Transverse colon (tissue), 4 donors: ENCODE results near the gene PALLD. TPM values are rescaled to one million over a fixed set of nuclear protein-coding genes. Genes with fewer than 3 reads are reported as not detected.
"Not testable (repeated sequence)": the region's sequence is repeated elsewhere in the genome, so short reads cannot be mapped to it uniquely, and the experiment has no call there.

Experiments used
- DNase-seq: peaks from one replicate; pipeline ENCODE4 v3.0.0-alpha.2; 2019
- H3K27ac ChIP-seq, 4 donors: fragments of 200-600 bp; sonication (generic); 2 replicates each; pipeline ENCODE4 v1.5.1; 2016 to 2018; ENCODE audit warnings: inconsistent platforms in 4 of 4
- H3K27me3 ChIP-seq: fragments of 200-600 bp; sonication (generic); 2 replicates; pipeline ENCODE4 v1.5.1; 2017; ENCODE audit warnings: inconsistent platforms
- H3K36me3 ChIP-seq, 4 donors: fragments of 200-600 bp; sonication (generic); 2 replicates each; pipeline ENCODE4 v1.5.1; 2017 to 2019; ENCODE audit warnings: inconsistent platforms in 4 of 4
- H3K4me1 ChIP-seq, 4 donors: fragments of 200-600 bp; sonication (generic); 2 replicates each; pipeline ENCODE4 v1.5.1; 2017 to 2020; ENCODE audit warnings: inconsistent platforms in 4 of 4
- H3K4me3 ChIP-seq, 4 donors: fragments of 200-600 bp; sonication (generic); 1 replicate in 1 of 4; 2 replicates in 3 of 4; pipeline versions ENCODE4 v1.5.1 to v1.6.1; 2017 to 2019; ENCODE audit warnings: inconsistent platforms in 4 of 4
- H3K9me3 ChIP-seq, 2 donors: fragments of 200-600 bp; sonication (generic); 2 replicates each; pipeline ENCODE4 v1.5.1; 2017 to 2019; ENCODE audit warnings: inconsistent platforms in 2 of 2
- CTCF ChIP-seq, 5 experiments: fragments of 200-600 bp in 3 of 5; fragments of 450-650 bp in 2 of 5; sonication (generic) in 3 of 5; IDR thresholded peaks; 1 replicate in 2 of 5; 2 replicates in 3 of 5; pipeline ENCODE4 v1.5.1; 2016 to 2017; ENCODE audit warnings: antibody characterized with exemption in 5 of 5, inconsistent platforms in 3 of 5, mild to moderate bottlenecking in 2 of 5, moderate library complexity in 1 of 5
- EP300 ChIP-seq: sonication (generic); formaldehyde crosslinking; IDR thresholded peaks from one replicate; pipeline ENCODE4 v1.6.1; 2017; ENCODE audit warnings: antibody characterized with exemption, low read depth
- POLR2A ChIP-seq: fragments of 450-650 bp; IDR thresholded peaks from one replicate; pipeline ENCODE4 v1.6.1; 2016; ENCODE audit warnings: antibody characterized with exemption, mild to moderate bottlenecking, moderate library complexity
- POLR2AphosphoS5 ChIP-seq, 3 donors: sonication (generic); formaldehyde crosslinking; IDR thresholded peaks; one replicate each; pipeline ENCODE4 v1.6.1; 2016; ENCODE audit warnings: antibody characterized with exemption in 3 of 3
- WGBS, 2 donors: methylation state at CpG; one replicate each; pipeline ENCODE4 v1.1.5; 2018; ENCODE audit warnings: low coverage in 1 of 2; 5-methylcytosine and 5-hydroxymethylcytosine counted together
- in situ Hi-C, 4 donors: fragments of 200-750 bp; cut with MboI; loops; one replicate each; pipeline versions ENCODE4 v1.15.0 to v1.15.1; 2017; ENCODE audit warnings: low sequenced_read_pairs in 3 of 4, low pct_ligation_motif_present in 1 of 4, low pct_unique_long_range_greater_than_20kb in 1 of 4
- intact Hi-C: fragments of 100-400 bp; cut with DNase I; formaldehyde crosslinking; loops from one replicate; pipeline ENCODE4 v1.15.1; 2023; ENCODE audit warnings: low total_unique reads
- total RNA-seq, 4 donors: library from RNA; depleted of rRNA; stranded (reverse); fragments of >200 nt; gene quantifications; one replicate each; pipeline ENCODE4 v1.1.0, GENCODE V29; 2016

The PALLD gene
- total RNA-seq, 4 donors from 2014 or later: 230 to 309 (median 278) TPM

- in situ Hi-C loops: loop anchor here in 1 of 4 donors (25.0 kb wide), 1 partner anchor 187 kb away; no protein-coding TSS in a partner anchor
- no peaks in the 10 kb centered on the region for H3K36me3 ChIP-seq
- H3K4me1 ChIP-seq: peaks cover 0 to 8% (median 0%) of the 10 kb centered on the region in 4 donors
- no peak overlapping the region for H3K27ac ChIP-seq
- 67 to 71% methylated on average over 5 of the region's 5 CpGs for WGBS, 2 donors
- TF ChIP-seq CTCF (IDR thresholded peaks at IDR 0.05) (no peak), POLR2A (no peak), POLR2AphosphoS5 (IDR thresholded peaks at IDR 0.05) (no peak), EP300 (no peak)
- no peaks in the 10 kb centered on the region for H3K27me3 ChIP-seq
- intact Hi-C loops: no loop called here
- H3K4me3 ChIP-seq: no peak overlapping the region
- H3K9me3 ChIP-seq: no peaks in the 10 kb centered on the region
- no peak for DNase-seq
These were observed 228.0 kb downstream of the PALLD start for GRCh38 chr4:168724686-168725411.

- Histone ChIP-seq H3K9me3 (no peaks in the 10 kb centered on the region), H3K27me3 (no peaks in the 10 kb centered on the region), H3K4me1 (peaks cover 0 to 10% (median 0%) of the 10 kb centered on the region in 4 donors), H3K27ac (no peak overlapping the region), H3K36me3 (no peaks in the 10 kb centered on the region), H3K4me3 (no peak overlapping the region)
- WGBS, 2 donors: 95 to 96% methylated on average over 1 of the region's 1 CpG
- intact Hi-C loops (no loop called here), in situ Hi-C loops (no loop called here)
- TF ChIP-seq POLR2A (no peak), EP300 (no peak), POLR2AphosphoS5 (IDR thresholded peaks at IDR 0.05) (no peak), CTCF (IDR thresholded peaks at IDR 0.05) (no peak)
- DNase-seq: no peak
These were observed 229.1 kb downstream of the PALLD start for GRCh38 chr4:168725930-168726329.

- H3K36me3 ChIP-seq, H3K4me3 ChIP-seq, H3K27ac ChIP-seq, intact Hi-C loops, in situ Hi-C loops, H3K27me3 ChIP-seq, H3K9me3 ChIP-seq, DNase-seq: not testable (repeated sequence)
- H3K4me1 ChIP-seq: peaks cover 0 to 10% (median 0%) of the 10 kb centered on the region in 4 donors
These were observed 230.3 kb downstream of the PALLD start for GRCh38 chr4:168727181-168727580.

GRCh38 chr4:168731006-168731636, 234.3 kb downstream of the PALLD start:
- intact Hi-C loops (no loop called here), in situ Hi-C loops (no loop called here)
- no peaks in the 10 kb centered on the region for H3K9me3 ChIP-seq

GRCh38 chr4:168731706-168732414, 235.0 kb downstream of the PALLD start:
- WGBS, 2 donors: 77 to 79% methylated on average over 5 to 6 of the region's 6 CpGs
- intact Hi-C loops: no loop called here
- no peak for DNase-seq

More at GRCh38 chr4:168731006-168731636, 234.3 kb downstream of the PALLD start:
- Histone ChIP-seq H3K27me3 (no peaks in the 10 kb centered on the region), H3K27ac (no peak overlapping the region), H3K36me3 (no peaks in the 10 kb centered on the region), H3K4me1 (peaks cover 0 to 3% (median 0%) of the 10 kb centered on the region in 4 donors), H3K4me3 (no peak overlapping the region)
- WGBS, 2 donors: 70 to 72% methylated on average over 6 of the region's 6 CpGs
- TF ChIP-seq POLR2A (no peak), POLR2AphosphoS5 (IDR thresholded peaks at IDR 0.05) (peak in 2 of 3 donors; percentile 55 to 68)
- no peak for DNase-seq

More at GRCh38 chr4:168731706-168732414, 235.0 kb downstream of the PALLD start:
- Histone ChIP-seq H3K9me3 (no peaks in the 10 kb centered on the region), H3K27me3 (no peaks in the 10 kb centered on the region), H3K4me3 (no peak overlapping the region), H3K4me1 (peaks cover 0 to 3% (median 0%) of the 10 kb centered on the region in 4 donors), H3K27ac (no peak overlapping the region), H3K36me3 (no peaks in the 10 kb centered on the region)
- in situ Hi-C loops: no loop called here
- TF ChIP-seq POLR2AphosphoS5 (IDR thresholded peaks at IDR 0.05) (no peak), CTCF (IDR thresholded peaks at IDR 0.05) (no peak), POLR2A (no peak), EP300 (no peak)
